ENCODE data around the gene GLB1L3.

Gene GLB1L3

DNA sequence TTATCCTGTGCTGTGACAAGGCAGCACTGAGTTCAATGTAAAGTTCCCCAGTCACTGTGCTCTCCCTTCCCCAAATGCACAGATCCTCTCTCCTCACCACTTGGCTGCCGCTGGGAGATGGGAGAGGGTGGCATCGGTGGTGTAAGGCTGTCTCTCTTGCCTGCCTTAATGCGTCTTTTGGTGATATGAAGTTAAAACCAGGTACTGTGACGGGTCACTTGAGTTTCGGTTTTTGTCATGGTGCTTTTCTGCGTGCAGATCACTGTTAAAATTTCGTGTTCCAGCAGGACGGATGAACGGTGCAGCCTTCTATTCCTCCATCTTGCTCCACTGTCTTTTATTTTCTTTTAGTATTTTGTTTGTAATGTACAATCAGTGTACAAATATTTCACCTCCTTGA, 74.2 kb downstream of the GLB1L3 start:
- no peak overlapping the region for H3K4me3 ChIP-seq (ENCODE audit: low read depth, low read length)
- DNase-seq (ENCODE audit: low read depth), result no peak
- in situ Hi-C loops (cut with HindIII; ENCODE audit: low sequenced_read_pairs), result no loop called here
- TF ChIP-seq, protein P1, sequence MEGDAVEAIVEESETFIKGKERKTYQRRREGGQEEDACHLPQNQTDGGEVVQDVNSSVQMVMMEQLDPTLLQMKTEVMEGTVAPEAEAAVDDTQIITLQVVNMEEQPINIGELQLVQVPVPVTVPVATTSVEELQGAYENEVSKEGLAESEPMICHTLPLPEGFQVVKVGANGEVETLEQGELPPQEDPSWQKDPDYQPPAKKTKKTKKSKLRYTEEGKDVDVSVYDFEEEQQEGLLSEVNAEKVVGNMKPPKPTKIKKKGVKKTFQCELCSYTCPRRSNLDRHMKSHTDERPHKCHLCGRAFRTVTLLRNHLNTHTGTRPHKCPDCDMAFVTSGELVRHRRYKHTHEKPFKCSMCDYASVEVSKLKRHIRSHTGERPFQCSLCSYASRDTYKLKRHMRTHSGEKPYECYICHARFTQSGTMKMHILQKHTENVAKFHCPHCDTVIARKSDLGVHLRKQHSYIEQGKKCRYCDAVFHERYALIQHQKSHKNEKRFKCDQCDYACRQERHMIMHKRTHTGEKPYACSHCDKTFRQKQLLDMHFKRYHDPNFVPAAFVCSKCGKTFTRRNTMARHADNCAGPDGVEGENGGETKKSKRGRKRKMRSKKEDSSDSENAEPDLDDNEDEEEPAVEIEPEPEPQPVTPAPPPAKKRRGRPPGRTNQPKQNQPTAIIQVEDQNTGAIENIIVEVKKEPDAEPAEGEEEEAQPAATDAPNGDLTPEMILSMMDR (IDR thresholded peaks at IDR 0.05; ENCODE audit: low read depth, low read length, missing control alignments), result no peak

DNA sequence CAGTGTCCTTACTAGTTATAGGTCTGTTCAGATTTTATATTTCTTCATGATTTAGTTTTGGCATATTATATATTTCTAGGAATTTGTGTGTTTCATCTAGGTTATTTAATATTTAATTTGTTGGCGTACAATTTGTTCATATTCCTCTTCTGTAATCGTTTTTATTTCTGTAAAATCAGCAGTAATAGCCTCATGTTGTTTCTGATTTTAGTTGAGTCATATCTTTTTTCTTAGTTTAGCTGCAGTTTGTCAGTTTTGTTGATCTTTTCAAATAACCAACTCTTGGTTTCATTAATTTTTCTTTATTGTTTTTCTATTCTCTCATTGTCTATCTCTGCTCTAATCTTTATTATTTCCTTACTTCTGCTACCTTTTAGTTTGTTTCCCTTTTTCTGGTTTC, 75.9 kb downstream of the GLB1L3 start:
- DNase-seq (ENCODE audit: low read depth), result no peak
- no peak overlapping the region for H3K4me3 ChIP-seq (ENCODE audit: low read depth, low read length)
- in situ Hi-C loops (cut with HindIII; ENCODE audit: low sequenced_read_pairs), result no loop called here
- TF ChIP-seq, protein P1 (IDR thresholded peaks at IDR 0.05; ENCODE audit: low read depth, low read length, missing control alignments), result no peak

DNA sequence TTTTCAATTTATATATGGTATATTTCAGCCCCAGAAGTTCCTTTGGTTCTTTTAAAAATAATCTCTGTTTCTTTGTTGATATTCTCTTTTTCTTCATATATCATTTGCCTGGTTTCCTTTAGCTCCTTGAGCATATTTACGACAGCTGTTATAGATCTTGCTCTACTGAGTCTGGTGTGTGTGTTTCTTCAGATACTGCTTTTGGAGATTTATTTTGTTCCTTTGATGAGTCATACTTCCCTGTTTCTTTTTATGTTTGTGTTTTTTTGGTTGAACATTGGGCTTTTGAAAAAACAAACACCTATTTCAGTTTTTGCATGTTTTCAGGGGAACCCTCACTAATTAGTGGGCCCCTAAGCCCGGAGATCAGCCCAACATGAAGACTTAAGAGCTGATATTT, 79.0 kb downstream of the GLB1L3 start:
- DNase-seq (ENCODE audit: low read depth), result no peak
- in situ Hi-C loops (cut with HindIII; ENCODE audit: low sequenced_read_pairs), result no loop called here
- H3K4me3 ChIP-seq (ENCODE audit: low read depth, low read length), result no peak overlapping the region
- TF ChIP-seq, protein P1 (IDR thresholded peaks at IDR 0.05; ENCODE audit: low read depth, low read length, missing control alignments), result no peak

DNA sequence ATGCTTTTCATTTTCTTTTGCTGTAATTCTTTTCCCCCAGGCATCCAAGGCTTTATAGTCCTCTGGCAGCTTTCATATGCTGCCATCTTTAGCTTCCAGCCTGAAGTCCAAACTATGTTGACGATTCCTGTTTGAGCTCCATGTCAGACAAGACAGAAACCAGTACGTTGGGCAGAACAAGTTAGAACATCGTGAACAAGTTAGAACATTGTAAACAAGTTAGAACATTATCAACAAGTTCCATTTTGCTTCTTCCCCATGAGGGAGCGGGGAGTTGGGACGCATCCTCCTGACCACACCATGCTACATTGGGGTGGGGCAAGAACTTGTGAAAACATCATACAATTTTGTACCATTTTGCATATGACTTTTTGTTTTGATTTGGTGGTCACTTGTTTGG, 79.5 kb downstream of the GLB1L3 start:
- TF ChIP-seq, protein P1 (IDR thresholded peaks at IDR 0.05; ENCODE audit: low read depth, low read length, missing control alignments), result no peak
- DNase-seq (ENCODE audit: low read depth), result no peak
- H3K4me3 ChIP-seq (ENCODE audit: low read depth, low read length), result no peak overlapping the region
- in situ Hi-C loops (cut with HindIII; ENCODE audit: low sequenced_read_pairs), result no loop called here

DNA sequence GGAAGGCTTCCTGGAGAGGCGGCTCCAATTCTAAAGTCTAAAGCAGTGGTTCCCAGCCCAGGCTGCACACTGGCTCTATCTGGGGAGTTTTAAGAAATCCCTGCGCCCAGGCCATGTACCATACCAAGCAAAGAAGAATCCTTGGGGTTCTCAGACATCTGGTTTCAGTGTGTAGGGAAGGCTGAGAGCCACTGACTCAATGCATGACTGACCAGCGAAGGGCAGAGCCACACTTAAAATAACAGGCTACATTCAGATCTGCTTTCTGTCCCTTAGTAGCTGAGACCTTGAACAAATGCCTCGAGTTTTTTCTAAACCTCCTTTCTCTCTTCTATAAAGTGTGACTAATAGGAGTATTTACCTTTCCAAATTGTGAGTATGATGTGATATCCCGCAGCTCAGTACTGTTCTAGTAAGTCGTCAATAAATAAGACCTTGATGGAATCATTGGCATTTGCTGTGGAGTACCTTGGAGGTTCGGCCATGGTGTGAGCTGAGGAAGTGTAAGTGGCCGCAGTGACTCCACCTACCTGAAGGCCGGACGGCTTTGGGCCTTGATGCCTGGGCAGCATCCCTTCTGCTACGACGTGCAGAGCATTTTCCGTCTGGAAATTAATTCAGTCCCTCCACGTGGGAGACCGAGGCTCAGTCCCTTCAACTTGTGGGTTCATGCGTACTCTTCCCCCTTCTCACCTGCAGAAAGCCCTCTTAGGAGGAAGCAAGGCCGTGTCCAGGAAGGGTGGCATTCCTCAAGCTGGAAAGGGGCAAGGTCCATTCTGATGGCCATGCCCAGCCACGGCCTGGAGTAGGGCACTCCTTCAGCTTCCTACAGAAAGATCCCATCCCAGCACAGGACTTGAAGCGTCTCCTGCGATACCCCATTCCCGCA, 80.7 kb downstream of the GLB1L3 start:
- in situ Hi-C loops (cut with HindIII; ENCODE audit: low sequenced_read_pairs), result no loop called here
- no peak for DNase-seq (ENCODE audit: low read depth)
- H3K4me3 ChIP-seq (ENCODE audit: low read depth, low read length), result no peak overlapping the region
- TF ChIP-seq, protein P1 (IDR thresholded peaks at IDR 0.05; ENCODE audit: low read depth, low read length, missing control alignments), result no peak

DNA sequence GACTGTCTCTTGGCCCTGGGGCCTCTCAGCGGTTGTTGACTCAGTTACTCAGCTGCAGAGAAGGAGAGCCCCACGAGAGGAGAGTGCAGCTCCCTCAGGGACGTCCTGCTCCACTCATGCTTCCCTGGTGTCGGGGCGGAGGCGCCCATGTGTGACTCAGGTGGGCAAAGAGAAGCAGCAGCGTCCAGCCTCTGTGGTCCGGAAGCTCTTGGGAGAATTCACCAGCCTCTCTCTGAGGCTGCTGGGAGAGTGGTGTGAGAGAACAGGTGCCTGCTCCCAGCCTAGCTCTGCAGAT, 81.3 kb downstream of the GLB1L3 start:
- H3K4me3 ChIP-seq (ENCODE audit: low read depth, low read length), result no peak overlapping the region
- in situ Hi-C loops (cut with HindIII; ENCODE audit: low sequenced_read_pairs), result no loop called here
- TF ChIP-seq, protein P1 (IDR thresholded peaks at IDR 0.05; ENCODE audit: low read depth, low read length, missing control alignments), result no peak
- DNase-seq (ENCODE audit: low read depth), result no peak

All from astrocyte of the cerebellum (primary cell).